Fibroblast of the aortic adventitia (primary cell): ENCODE measurements around the gene AKR1A1. TPM values are rescaled to one million over a fixed set of nuclear protein-coding genes. Genes with fewer than 3 reads are reported as not detected.

Experiments
- DNase-seq: peaks from one replicate; pipeline ENCODE4 v3.0.0-alpha.2; 2010; ENCODE audit warnings: low read depth
- H3K4me3 ChIP-seq: 2 replicates; pipeline ENCODE4 v1.5.1; 2011; ENCODE audit warnings: low read depth, mild to moderate bottlenecking, control low read depth, low read length, moderate library complexity
- CTCF ChIP-seq: IDR thresholded peaks from 2 replicates; pipeline ENCODE4 v1.5.1; 2011; ENCODE audit warnings: mild to moderate bottlenecking, low read length, control low read depth, inconsistent platforms; ENCODE audit not compliant: insufficient read depth
- total RNA-seq: library from RNA; depleted of rRNA; stranded (reverse); fragments of >200 nt; gene quantifications from 2 replicates; pipeline ENCODE4 v1.2.3, GENCODE V29; 2012; ENCODE audit warnings: low replicate concordance

The AKR1A1 gene
- total RNA-seq, 1 donor, result 128 TPM

GRCh38 chr1:45557422-45557944, 6.9 kb downstream of the AKR1A1 start:
- DNase-seq, result no peak
- no peak for TF ChIP-seq CTCF
- H3K4me3 ChIP-seq, result no peak overlapping the region

- TF ChIP-seq CTCF, result no peak
- DNase-seq, result no peak
- H3K4me3 ChIP-seq, result no peak overlapping the region
These were observed 13.2 kb downstream of the AKR1A1 start for GRCh38 chr1:45563843-45564242.

- H3K4me3 ChIP-seq, result no peak overlapping the region
- peak; percentile 25 for DNase-seq
- TF ChIP-seq CTCF, result no peak
These were observed 16.1 kb downstream of the AKR1A1 start for GRCh38 chr1:45566722-45567121.

- H3K4me3 ChIP-seq, result no peak overlapping the region
- no peak for TF ChIP-seq CTCF
- DNase-seq, result no peak
These were observed 17.3 kb downstream of the AKR1A1 start for GRCh38 chr1:45567911-45568310.

- no peak overlapping the region for H3K4me3 ChIP-seq
- TF ChIP-seq CTCF, result no peak
- no peak for DNase-seq
These were observed 17.8 kb downstream of the AKR1A1 start for GRCh38 chr1:45568421-45568820.

GRCh38 chr1:45569571-45569961, 18.9 kb downstream of the AKR1A1 start:
- no peak for TF ChIP-seq CTCF

GRCh38 chr1:45569962-45570581, 19.4 kb downstream of the AKR1A1 start:
- H3K4me3 ChIP-seq, result no peak overlapping the region
- TF ChIP-seq CTCF, result peak; percentile 99
- peak; percentile 86 for DNase-seq

More at GRCh38 chr1:45569571-45569961, 18.9 kb downstream of the AKR1A1 start:
- H3K4me3 ChIP-seq, result no peak overlapping the region
- DNase-seq, result no peak
